Upper lobe of left lung (tissue), 6 donors: ENCODE data around the gene AMHR2. TPM values are rescaled to one million over a fixed set of nuclear protein-coding genes. Genes with fewer than 3 reads are reported as not detected.
"Not testable (repeated sequence)": the region's sequence is repeated elsewhere in the genome, so short reads cannot be mapped to it uniquely, and the experiment has no call there.

Experiments
- ATAC-seq, 2 donors: fragments of 200-7000 bp; cut with Tn5 transposase; one replicate each; pipeline ENCODE4 v1.9.1; 2022; ENCODE audit warnings: mild to moderate bottlenecking in 2 of 2, moderate library complexity in 2 of 2; ENCODE audit not compliant: low FRiP score in 2 of 2
- DNase-seq, 2 donors: peaks; one replicate each; pipeline ENCODE4 v3.0.0-alpha.2; 2019 to 2020
- H3K27ac ChIP-seq, 4 donors: fragments of 200-600 bp; sonication (generic); one replicate each; pipeline ENCODE4 v1.5.1; 2016 to 2019
- H3K27me3 ChIP-seq, 4 donors: fragments of 200-600 bp; sonication (generic); one replicate each; pipeline ENCODE4 v1.5.1; 2017 to 2019
- H3K36me3 ChIP-seq, 4 donors: fragments of 200-600 bp; sonication (generic); one replicate each; pipeline ENCODE4 v1.5.1; 2016 to 2019
- H3K4me1 ChIP-seq, 4 donors: fragments of 200-600 bp; sonication (generic); one replicate each; pipeline ENCODE4 v1.5.1; 2018 to 2019
- H3K4me3 ChIP-seq, 4 donors: fragments of 200-600 bp; sonication (generic); one replicate each; pipeline ENCODE4 v1.5.1; 2017 to 2019; ENCODE audit warnings: mild to moderate bottlenecking in 2 of 4, moderate library complexity in 1 of 4
- H3K9me3 ChIP-seq, 4 donors: fragments of 200-600 bp; sonication (generic); one replicate each; pipeline ENCODE4 v1.5.1; 2018 to 2019
- CTCF ChIP-seq, 6 experiments: fragments of 450-650 bp in 4 of 6; fragments of 200-600 bp in 2 of 6; sonication (generic) in 2 of 6; IDR thresholded peaks; one replicate each; pipeline ENCODE4 v1.5.1; 2016 to 2019; ENCODE audit warnings: antibody characterized with exemption in 6 of 6
- EP300 ChIP-seq, 4 donors: sonication (generic); formaldehyde crosslinking; IDR thresholded peaks; one replicate each; pipeline ENCODE4 v1.5.1; 2017; ENCODE audit warnings: antibody characterized with exemption in 4 of 4, control low read depth in 2 of 4
- POLR2A ChIP-seq, 4 donors: fragments of 450-650 bp; IDR thresholded peaks; one replicate each; pipeline ENCODE4 v1.5.1; 2016 to 2017; ENCODE audit warnings: antibody characterized with exemption in 4 of 4, mild to moderate bottlenecking in 2 of 4
- POLR2AphosphoS5 ChIP-seq, 2 donors: sonication (generic); formaldehyde crosslinking; IDR thresholded peaks; one replicate each; pipeline ENCODE4 v1.5.1; 2017; ENCODE audit warnings: antibody characterized with exemption in 2 of 2
- WGBS, 2 donors: methylation state at CpG; one replicate each; pipeline ENCODE4 v1.1.5; 2017 to 2018; 5-methylcytosine and 5-hydroxymethylcytosine counted together
- total RNA-seq, 6 donors: library from RNA; depleted of rRNA in 4 of 6; stranded (reverse); fragments of >200 nt in 4 of 6; gene quantifications; one replicate each; pipeline versions ENCODE4 v1.1.0 to v1.2.1, GENCODE V29; 2016 to 2021
- donor health status: DM: no; HTN: no; CAD: no; lungs with moderate emphysema.
- donor health status: DM: no; HTN: yes; CAD: no; lungs with severe emphysema.

The AMHR2 gene
- total RNA-seq = 1 to 10 TPM in 1 of 6 donors, under 1 TPM in 3, not detected in 2; 0.24 to 1.0 (median 0.41) TPM

GRCh38 chr12:53423597-53423996 is at the start of gene AMHR2:
TSS of gene AMHR2 (plus strand) at chr12:53423855. CDS start at chr12:53423935, 80 bp downstream.
- H3K36me3 ChIP-seq = no peaks in the 10 kb centered on the region
- ATAC-seq (no peak), DNase-seq (no peak)
- no peak within 1 kb of the TSS for H3K27ac ChIP-seq
- no peaks in the 10 kb centered on the region for H3K27me3 ChIP-seq
- no peak for TF ChIP-seq POLR2A (IDR thresholded peaks at IDR 0.05)
- no peak for TF ChIP-seq CTCF (IDR thresholded peaks at IDR 0.05)
- TF ChIP-seq EP300 (IDR thresholded peaks at IDR 0.05) = no peak
- no peak for TF ChIP-seq POLR2AphosphoS5 (IDR thresholded peaks at IDR 0.05)
- peaks cover 5 to 9% (median 6%) of the 10 kb centered on the region in 4 donors for H3K4me1 ChIP-seq
- no peak within 1 kb of the TSS for H3K4me3 ChIP-seq
- H3K9me3 ChIP-seq = no peaks in the 10 kb centered on the region
- WGBS, 2 donors = 95 to 100% methylated on average over 1 of the region's 1 CpG

GRCh38 chr12:53374277-53374676 is 49.4 kb upstream of the AMHR2 start:
- not testable (repeated sequence) for H3K9me3 ChIP-seq, DNase-seq, ATAC-seq, H3K4me3 ChIP-seq, H3K27me3 ChIP-seq, H3K36me3 ChIP-seq
- peaks cover 29 to 53% (median 40%) of the 10 kb centered on the region in 4 donors for H3K4me1 ChIP-seq
- H3K27ac ChIP-seq = peak overlapping the region; percentile 46 to 73 (median 54)
- whole genome bisulfite sequencing, 2 donors = 87 to 88% methylated on average over 14 of the region's 14 CpGs

GRCh38 chr12:53376747-53377146 is 46.9 kb upstream of the AMHR2 start:
- H3K36me3 ChIP-seq = peaks cover 0 to under 1% (median under 1%) of the 10 kb centered on the region in 4 donors
- no peak overlapping the region for H3K4me3 ChIP-seq
- no peaks in the 10 kb centered on the region for H3K9me3 ChIP-seq
- 81 to 90% methylated on average over 2 of the region's 2 CpGs for WGBS, 2 donors
- DNase-seq = no peak
- H3K4me1 ChIP-seq = peaks cover 27 to 40% (median 31%) of the 10 kb centered on the region in 4 donors
- no peak overlapping the region for H3K27ac ChIP-seq
- ATAC-seq = no peak
- no peaks in the 10 kb centered on the region for H3K27me3 ChIP-seq
- TF ChIP-seq CTCF (IDR thresholded peaks at IDR 0.05) (no peak), POLR2AphosphoS5 (IDR thresholded peaks at IDR 0.05) (no peak), POLR2A (IDR thresholded peaks at IDR 0.05) (no peak), EP300 (IDR thresholded peaks at IDR 0.05) (no peak)

- peaks cover 30 to 42% (median 34%) of the 10 kb centered on the region in 4 donors for H3K4me1 ChIP-seq
- peak overlapping the region; percentile 90 to 99 (median 94) for H3K27ac ChIP-seq
- TF ChIP-seq POLR2AphosphoS5 (IDR thresholded peaks at IDR 0.05) = no peak
- no peak for TF ChIP-seq CTCF (IDR thresholded peaks at IDR 0.05)
- TF ChIP-seq POLR2A (IDR thresholded peaks at IDR 0.05) = no peak
- no peak for TF ChIP-seq EP300 (IDR thresholded peaks at IDR 0.05)
- H3K36me3 ChIP-seq = peaks cover 12 to 15% (median 14%) of the 10 kb centered on the region in 4 donors
- no peaks in the 10 kb centered on the region for H3K9me3 ChIP-seq
- ATAC-seq = no peak
- no peak for DNase-seq
- no peaks in the 10 kb centered on the region for H3K27me3 ChIP-seq
- WGBS, 2 donors = 96 to 98% methylated on average over 12 of the region's 12 CpGs
- H3K4me3 ChIP-seq = no peak overlapping the region
Observed at GRCh38 chr12:53378222-53378621, 45.4 kb upstream of the AMHR2 start.

GRCh38 chr12:53378724-53379388 is 44.8 kb upstream of the AMHR2 start:
- H3K36me3 ChIP-seq = peaks cover 14 to 22% (median 19%) of the 10 kb centered on the region in 4 donors
- H3K27ac ChIP-seq = peak overlapping the region; percentile 90 to 99 (median 94)
- ATAC-seq = no peak
- no peaks in the 10 kb centered on the region for H3K9me3 ChIP-seq
- peak overlapping the region; percentile 42 to 59 (median 52) for H3K4me3 ChIP-seq
- H3K4me1 ChIP-seq = peaks cover 35 to 43% (median 38%) of the 10 kb centered on the region in 4 donors
- TF ChIP-seq POLR2A (IDR thresholded peaks at IDR 0.05) = no peak
- no peak for TF ChIP-seq EP300 (IDR thresholded peaks at IDR 0.05)
- no peak for TF ChIP-seq CTCF (IDR thresholded peaks at IDR 0.05)
- TF ChIP-seq POLR2AphosphoS5 (IDR thresholded peaks at IDR 0.05) = no peak
- H3K27me3 ChIP-seq = no peaks in the 10 kb centered on the region
- no peak for DNase-seq
- 13 to 17% methylated on average over 19 to 23 of the region's 23 CpGs for WGBS, 2 donors
